ENCODE data around the gene MED14. TPM values are rescaled to one million over a fixed set of nuclear protein-coding genes. Genes with fewer than 3 reads are reported as not detected.

MED14 gene
- total RNA-seq, 1 donor from 2014 or later = 10.0 TPM

DNA sequence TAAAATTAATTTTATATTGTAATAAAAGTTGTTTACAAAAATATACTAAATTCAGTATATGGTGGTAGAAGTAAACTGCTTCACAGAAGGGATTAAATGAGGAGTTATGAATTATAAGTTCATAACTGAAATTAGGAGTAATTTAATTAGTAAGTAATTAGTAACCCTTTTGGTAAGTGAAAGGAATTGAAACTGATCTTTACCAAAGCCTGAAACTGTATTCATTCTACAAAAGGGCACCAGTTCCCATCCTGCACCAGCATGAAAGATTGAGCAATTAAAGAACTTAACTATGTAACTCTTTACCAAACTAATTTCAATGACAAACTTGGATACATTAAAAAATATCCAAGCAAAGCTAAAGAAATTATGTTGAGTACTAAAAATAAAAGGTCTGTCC is 8.2 kb downstream of the MED14 start:
- FAIRE-seq = no peak

GRCh38 chrX:40722930-40723329 is 12.4 kb downstream of the MED14 start:
- TF ChIP-seq, protein P1, sequence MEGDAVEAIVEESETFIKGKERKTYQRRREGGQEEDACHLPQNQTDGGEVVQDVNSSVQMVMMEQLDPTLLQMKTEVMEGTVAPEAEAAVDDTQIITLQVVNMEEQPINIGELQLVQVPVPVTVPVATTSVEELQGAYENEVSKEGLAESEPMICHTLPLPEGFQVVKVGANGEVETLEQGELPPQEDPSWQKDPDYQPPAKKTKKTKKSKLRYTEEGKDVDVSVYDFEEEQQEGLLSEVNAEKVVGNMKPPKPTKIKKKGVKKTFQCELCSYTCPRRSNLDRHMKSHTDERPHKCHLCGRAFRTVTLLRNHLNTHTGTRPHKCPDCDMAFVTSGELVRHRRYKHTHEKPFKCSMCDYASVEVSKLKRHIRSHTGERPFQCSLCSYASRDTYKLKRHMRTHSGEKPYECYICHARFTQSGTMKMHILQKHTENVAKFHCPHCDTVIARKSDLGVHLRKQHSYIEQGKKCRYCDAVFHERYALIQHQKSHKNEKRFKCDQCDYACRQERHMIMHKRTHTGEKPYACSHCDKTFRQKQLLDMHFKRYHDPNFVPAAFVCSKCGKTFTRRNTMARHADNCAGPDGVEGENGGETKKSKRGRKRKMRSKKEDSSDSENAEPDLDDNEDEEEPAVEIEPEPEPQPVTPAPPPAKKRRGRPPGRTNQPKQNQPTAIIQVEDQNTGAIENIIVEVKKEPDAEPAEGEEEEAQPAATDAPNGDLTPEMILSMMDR (IDR thresholded peaks at IDR 0.05; ENCODE audit: insufficient read depth, low read length, severe bottlenecking) = no peak
- DNase-seq (ENCODE audit: low read depth) (no peak), FAIRE-seq (no peak)
- Histone ChIP-seq H3K27me3 (ENCODE audit: control insufficient read depth, insufficient read depth, low read length) (no peaks in the 10 kb centered on the region), H3K4me3 (ENCODE audit: low read depth, low read length) (no peak overlapping the region), H3K36me3 (ENCODE audit: control insufficient read depth, insufficient read depth, low read length) (no peaks in the 10 kb centered on the region)

More for the DNA sequence above, 8.2 kb downstream of the MED14 start:
- TF ChIP-seq, protein P1 (IDR thresholded peaks at IDR 0.05; ENCODE audit: insufficient read depth, low read length, severe bottlenecking) = no peak
- no peak for DNase-seq (ENCODE audit: low read depth)
- Histone ChIP-seq H3K36me3 (ENCODE audit: control insufficient read depth, insufficient read depth, low read length) (no peaks in the 10 kb centered on the region), H3K27me3 (ENCODE audit: control insufficient read depth, insufficient read depth, low read length) (no peaks in the 10 kb centered on the region), H3K4me3 (ENCODE audit: low read depth, low read length) (no peak overlapping the region)

DNA sequence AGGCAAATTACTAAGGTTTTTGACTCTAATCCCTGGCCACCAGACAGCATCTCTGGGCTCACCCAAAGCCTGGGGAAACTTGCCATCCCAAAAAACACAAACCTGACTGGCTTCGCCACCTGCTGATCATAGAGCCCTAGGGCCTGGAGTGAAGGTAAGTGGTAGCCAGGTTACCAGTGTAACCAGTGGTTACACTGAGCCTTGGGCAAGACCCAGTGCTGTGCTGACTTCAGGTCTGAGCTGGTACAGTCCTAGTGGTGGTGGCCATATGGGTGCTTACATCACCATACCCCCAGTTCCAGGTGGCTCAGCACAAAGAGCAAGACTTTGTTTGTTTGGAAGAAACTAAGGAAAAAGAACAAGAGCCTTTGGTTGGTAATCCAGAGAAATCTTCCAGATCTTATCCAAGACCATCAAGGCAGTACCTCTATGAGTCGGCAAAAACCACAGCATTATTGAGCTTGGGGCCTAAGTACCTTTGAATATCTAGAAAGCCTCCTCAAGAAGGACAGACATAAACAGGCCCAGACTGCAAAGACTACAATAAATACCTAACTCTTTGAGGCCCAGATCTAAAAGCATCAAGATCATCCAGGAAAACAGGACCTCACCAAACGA is 13.7 kb downstream of the MED14 start:
- Histone ChIP-seq H3K36me3 (ENCODE audit: control insufficient read depth, insufficient read depth, low read length) (no peaks in the 10 kb centered on the region), H3K4me3 (ENCODE audit: low read depth, low read length) (no peak overlapping the region), H3K27me3 (ENCODE audit: control insufficient read depth, insufficient read depth, low read length) (no peaks in the 10 kb centered on the region)
- TF ChIP-seq, protein P1 (IDR thresholded peaks at IDR 0.05; ENCODE audit: insufficient read depth, low read length, severe bottlenecking) = no peak
- DNase-seq (ENCODE audit: low read depth) = no peak
- FAIRE-seq = no peak

- Histone ChIP-seq H3K36me3 (ENCODE audit: control insufficient read depth, insufficient read depth, low read length) (no peaks in the 10 kb centered on the region), H3K4me3 (ENCODE audit: low read depth, low read length) (no peak overlapping the region), H3K27me3 (ENCODE audit: control insufficient read depth, insufficient read depth, low read length) (no peaks in the 10 kb centered on the region)
- TF ChIP-seq, protein P1 (IDR thresholded peaks at IDR 0.05; ENCODE audit: insufficient read depth, low read length, severe bottlenecking) = no peak
- FAIRE-seq (no peak), DNase-seq (ENCODE audit: low read depth) (no peak)
Measured at GRCh38 chrX:40720792-40721191, 14.6 kb downstream of the MED14 start.

- H3K36me3 ChIP-seq (ENCODE audit: control insufficient read depth, insufficient read depth, low read length) = no peaks in the 10 kb centered on the region
- no peaks in the 10 kb centered on the region for H3K27me3 ChIP-seq (ENCODE audit: control insufficient read depth, insufficient read depth, low read length)
- DNase-seq (ENCODE audit: low read depth) (no peak), FAIRE-seq (no peak)
- TF ChIP-seq, protein P1 (IDR thresholded peaks at IDR 0.05; ENCODE audit: insufficient read depth, low read length, severe bottlenecking) = no peak
- no peak overlapping the region for H3K4me3 ChIP-seq (ENCODE audit: low read depth, low read length)
Measured at GRCh38 chrX:40720339-40720738, 15.0 kb downstream of the MED14 start.

GRCh38 chrX:40719731-40720130 is 15.6 kb downstream of the MED14 start:
- H3K4me3 ChIP-seq (ENCODE audit: low read depth, low read length) = no peak overlapping the region
- FAIRE-seq (no peak), DNase-seq (ENCODE audit: low read depth) (no peak)
- H3K27me3 ChIP-seq (ENCODE audit: control insufficient read depth, insufficient read depth, low read length) = no peaks in the 10 kb centered on the region
- TF ChIP-seq, protein P1 (IDR thresholded peaks at IDR 0.05; ENCODE audit: insufficient read depth, low read length, severe bottlenecking) = no peak
- H3K36me3 ChIP-seq (ENCODE audit: control insufficient read depth, insufficient read depth, low read length) = no peaks in the 10 kb centered on the region

Measured in bronchial epithelial cell (primary cell).